GM19239 (cell line): ENCODE data around the gene RAP1A.
"Not testable (repeated sequence)": the region's sequence is repeated elsewhere in the genome, so short reads cannot be mapped to it uniquely, and the experiment has no call there.

Experiments
- DNase-seq: peaks from one replicate; pipeline ENCODE4 v3.0.0; 2011; ENCODE audit warnings: low spot score; ENCODE audit not compliant: insufficient read length
- FAIRE-seq: peaks from 2 replicates; lab custom pipeline; 2011; peaks lifted over from hg19 to GRCh38; lab: Jason Lieb, UNC

The RAP1A gene

DNA sequence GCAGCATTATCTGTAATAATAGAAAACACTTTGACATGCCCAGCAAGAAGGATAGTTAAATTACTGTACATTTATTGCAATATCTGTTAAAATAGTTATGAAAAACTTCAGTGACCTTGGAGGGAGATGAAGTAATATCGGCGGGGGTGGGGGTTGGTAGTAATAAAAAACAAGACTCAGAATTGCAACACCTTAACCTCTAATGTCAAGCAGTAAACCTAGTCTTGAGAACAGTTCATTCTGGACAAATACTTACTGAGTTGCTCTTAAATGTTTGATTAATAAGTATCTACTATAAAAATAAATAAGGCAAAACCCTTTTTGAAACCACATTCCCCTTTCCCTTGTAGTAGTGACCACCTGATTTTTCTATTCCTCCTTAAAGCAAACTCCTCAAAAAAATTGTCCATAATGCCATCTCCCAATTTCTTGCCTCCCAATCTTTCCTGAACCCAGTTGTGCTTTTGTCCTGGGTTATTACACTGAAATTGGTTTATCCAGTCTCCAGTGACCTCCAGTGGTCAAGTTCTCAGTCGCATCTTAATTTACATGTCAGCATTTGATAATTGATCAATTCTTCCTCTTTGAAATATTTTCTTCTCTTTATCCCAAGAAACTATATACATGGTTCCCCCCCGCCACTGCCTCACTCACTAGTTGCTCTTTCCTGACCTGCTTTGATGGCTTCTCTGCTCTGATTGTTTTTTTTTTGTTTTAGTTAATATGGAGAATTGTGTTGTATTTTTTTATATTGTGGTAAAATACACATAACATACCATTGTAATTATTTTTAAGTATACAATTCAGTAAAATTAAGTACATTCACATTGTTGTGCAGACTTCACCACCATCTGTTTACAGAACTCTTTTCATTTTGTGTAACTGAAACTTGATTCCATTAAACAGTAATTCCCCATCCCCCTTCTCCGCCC, 36.8 kb downstream of the RAP1A start:
- FAIRE-seq, result peak; percentile 73
- no peak for DNase-seq

DNA sequence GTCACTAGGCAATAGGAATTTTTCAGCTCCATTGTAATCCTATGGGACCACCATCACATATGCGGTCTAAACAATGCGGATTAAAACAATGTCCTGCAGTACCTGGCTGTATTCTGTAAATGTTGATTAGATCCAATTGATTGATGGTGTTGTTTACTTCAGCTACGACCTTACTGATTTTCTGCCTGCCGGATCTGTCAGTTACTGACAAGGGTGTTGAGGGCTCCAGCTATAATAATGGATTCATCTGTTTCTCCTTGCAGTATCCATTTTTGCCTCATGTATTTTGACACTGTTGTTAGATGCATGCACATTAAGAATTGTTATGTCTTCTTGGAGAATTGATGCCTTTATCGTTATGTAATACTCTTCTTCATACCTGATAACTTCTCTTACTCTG, 39.0 kb downstream of the RAP1A start:
- FAIRE-seq (peak; percentile 11), DNase-seq (no peak)

DNA sequence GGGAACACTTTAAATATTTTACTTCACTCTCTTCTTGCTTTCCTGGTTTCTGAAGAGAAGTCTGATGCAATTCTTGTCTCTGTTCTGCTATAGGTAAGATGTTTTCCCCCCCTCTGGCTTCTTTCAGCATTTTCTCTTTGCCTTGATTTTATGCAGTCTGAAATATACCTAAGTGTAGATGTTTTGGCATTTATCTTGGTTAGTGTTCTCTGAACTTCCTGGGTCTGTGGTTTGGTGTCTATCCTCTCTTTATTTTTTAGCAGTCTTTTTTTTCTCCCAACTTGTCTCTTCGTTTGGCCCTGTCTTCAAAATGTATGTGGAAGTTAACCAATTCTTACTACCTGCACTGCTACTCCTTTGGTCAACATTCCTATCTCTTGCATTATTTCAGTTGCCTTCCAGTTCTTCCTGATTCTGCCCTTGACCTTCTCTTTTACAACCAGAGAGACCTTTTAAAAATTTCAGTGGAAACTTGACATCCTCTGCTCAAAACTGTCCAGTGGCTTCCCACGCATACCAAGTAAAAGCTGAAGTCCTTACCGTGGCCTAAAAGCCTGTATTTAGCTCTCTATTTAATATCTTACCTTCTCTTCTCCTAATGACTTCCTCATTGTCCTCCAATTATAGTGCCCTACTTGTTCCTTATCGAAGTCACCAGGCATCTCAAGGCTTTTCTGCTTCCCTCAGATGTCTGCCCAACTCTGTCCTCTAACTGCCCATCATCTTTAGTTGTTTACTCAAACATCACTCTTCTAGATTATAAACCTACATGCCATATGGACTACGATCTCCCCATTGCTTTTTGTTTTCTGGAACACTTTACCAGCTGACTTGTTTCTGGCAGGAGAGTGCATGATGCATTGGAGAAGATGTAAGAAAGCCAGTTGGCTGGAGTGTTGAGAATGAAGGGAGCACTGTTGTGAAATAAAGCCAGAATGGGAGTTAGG, 40.9 kb downstream of the RAP1A start:
- DNase-seq (no peak), FAIRE-seq (peak; percentile 82)

DNA sequence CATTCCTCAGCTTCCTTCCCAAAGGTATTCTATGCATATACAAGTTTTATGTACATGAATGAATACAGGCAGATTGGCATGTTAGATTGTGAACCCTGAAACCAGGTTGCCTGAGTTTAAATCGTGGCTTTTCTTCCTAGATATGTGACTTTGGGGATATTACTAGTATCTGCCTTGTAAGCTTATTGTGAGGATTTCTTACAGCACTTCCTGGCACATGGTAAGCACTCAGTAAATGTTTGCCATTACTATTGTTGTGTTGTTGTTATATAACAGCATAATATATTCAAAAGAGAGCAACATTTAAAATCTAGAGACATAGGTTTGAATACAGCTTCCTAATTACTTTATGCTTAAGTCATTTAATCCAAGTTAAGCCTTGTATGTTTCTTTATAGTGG, 45.1 kb downstream of the RAP1A start:
- FAIRE-seq, result no peak
- DNase-seq, result no peak

DNA sequence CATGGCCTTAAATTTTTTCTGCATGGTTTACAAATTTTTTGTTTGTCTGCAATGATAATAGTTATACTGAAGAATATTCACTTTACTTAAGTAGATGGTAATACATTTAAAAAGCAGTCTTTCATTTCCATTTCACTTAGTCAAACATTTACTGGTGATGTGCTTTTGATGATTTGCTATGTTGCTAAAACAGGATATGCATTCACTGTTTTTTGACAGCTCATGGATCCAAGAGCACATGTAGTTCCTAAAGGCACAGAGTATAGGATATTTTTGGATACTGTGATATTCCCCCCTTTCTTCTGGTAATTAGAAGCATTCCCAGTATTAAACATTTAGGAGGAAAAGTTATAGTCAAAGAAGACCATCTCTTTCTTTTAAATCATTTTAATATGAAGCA, 45.9 kb downstream of the RAP1A start:
- FAIRE-seq, result peak; percentile 61
- no peak for DNase-seq

DNA sequence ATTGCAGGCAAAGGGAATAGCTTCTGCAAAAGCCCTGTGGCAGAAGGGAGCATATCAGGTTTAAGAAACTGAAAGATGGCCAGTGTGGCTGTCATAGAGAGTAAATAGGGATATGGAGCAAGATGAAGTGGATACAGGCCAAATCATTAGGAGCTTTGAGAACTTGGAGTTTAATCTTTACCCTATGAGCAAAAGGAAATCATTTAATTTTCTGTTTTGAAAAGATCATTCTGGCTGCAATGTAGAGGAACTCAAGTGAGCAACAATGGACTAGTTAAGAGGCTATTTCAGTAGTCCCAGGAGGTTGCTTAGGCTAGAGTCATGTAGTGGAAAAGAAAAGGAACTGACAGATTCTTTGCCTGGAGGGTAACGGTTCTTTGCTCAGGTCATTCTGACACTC, 47.2 kb downstream of the RAP1A start:
- no peak for DNase-seq
- peak; percentile 39 for FAIRE-seq

DNA sequence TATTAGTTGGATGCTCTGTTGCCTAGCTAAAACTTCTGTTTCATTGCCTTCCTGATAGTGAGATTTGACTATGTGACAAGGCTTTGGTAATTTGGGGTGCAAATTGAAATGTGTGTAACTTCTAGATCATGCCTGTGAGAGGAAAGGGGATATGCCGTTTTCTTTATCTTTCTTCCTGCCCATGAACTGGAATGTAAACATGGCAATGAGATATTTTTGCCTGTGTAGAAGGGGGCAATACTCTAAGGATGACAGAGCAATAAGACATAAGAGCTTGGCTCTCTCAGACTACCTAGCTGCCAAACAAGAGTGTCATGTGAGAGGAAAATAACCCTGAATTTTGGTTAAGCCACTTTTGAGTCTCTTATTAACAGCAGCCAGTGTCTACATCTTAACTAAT, 49.7 kb downstream of the RAP1A start:
- FAIRE-seq (no peak), DNase-seq (no peak)

DNA sequence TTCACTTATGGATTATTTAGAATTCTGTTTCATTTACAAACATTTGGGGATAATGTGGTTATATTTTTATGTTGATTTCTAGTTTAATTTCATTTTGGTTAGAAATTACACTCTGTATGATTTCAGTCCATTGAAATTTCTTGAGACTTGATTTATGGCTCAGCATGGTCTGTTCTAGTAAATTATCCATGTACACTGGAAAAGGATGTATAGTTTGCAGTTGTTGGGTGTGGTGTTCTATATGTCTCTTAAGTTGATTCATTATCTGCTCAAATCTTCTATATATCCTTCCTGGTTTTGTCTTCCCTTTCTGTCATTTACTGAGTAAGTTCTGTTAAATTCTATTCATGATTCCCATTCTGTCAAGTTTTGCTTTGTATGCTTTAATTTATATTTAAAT, 52.3 kb downstream of the RAP1A start:
- DNase-seq (no peak), FAIRE-seq (no peak)

DNA sequence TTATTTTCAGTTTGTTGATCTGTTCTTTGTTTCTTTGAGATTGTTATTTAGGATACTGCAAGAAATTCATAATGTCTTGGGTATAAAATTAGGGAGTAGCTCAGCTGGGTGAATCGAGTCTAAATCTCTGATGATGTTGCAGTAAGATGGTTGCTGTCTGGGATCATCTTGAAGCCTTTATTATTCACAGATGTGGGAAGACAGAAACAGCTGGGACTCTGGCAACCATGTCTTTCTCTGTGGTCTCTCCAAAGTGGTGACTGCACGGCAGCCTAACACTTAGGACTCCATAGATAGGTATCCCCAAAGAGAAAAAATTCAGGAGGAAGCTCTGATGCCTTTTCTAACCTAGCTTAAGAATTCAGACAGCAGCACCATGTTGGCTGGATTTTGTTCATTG, 52.7 kb downstream of the RAP1A start:
- DNase-seq, result no peak
- FAIRE-seq, result no peak

DNA sequence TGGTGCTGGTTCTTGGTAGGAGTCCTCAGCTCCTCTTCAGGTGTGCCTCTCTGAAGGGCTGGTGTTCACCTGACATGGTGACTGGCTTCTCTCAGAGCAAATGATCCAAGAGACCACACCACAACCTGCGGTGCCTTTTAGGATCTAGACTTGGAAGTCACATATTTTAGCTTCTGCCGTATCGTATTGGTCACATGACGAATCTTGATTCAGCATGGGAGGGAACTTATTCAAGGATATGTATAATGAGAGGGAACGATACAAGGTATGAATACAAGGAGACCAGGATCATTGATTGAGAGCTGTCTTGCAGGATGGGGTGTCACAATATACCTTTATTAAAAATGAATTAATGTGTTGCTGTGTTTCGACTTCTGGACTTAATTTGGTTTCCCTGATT, 58.0 kb downstream of the RAP1A start:
- DNase-seq (no peak), FAIRE-seq (no peak)

DNA sequence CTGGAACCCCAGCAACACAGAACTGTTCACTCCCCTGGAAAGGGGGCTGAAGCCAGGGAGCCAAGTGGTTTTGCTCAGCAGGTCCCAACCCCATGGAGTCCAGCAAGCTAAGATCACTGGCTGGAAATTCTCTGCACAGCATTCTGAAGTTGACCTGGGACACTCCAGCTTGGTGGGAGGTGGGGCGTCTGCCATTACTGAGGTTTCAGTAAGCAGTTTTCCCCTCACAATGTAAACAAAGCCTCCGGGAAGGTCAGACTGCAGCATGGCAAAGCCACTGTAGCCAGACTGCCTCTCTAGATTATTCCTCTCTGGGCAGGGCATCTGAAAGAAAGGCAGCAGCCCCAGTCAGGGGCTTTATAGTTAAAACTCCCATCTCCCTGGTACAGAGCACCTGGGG, 60.0 kb downstream of the RAP1A start:
- FAIRE-seq (no peak), DNase-seq (no peak)

DNA sequence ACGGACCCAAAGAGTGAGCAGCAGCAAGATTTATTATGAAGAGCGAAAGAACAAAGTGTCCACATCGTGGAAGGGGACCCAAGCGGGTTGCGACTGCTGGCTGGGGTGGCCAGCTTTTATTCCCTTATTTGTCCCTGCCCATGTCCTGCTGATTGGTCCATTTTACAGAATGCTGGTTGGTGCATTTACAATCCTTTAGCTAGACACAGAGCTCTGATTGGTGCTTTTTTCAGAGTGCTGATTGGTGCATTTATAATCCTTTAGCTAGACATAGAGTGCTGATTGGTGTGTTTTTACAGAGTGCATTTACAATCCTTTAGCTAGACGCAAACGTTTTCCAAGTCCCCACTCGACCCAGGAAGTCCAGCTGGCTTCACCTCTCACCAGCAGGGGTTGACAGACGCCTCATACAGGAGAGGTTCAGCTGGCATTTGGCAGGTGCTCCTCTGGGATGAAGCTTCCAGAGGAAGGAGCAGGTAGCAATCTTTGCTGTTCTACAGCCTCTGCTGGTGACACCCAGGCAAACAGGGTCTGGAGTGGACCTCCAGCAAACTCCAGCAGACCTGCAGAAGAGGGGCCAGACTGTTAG, 60.7 kb downstream of the RAP1A start:
- FAIRE-seq, DNase-seq: not testable (repeated sequence)

DNA sequence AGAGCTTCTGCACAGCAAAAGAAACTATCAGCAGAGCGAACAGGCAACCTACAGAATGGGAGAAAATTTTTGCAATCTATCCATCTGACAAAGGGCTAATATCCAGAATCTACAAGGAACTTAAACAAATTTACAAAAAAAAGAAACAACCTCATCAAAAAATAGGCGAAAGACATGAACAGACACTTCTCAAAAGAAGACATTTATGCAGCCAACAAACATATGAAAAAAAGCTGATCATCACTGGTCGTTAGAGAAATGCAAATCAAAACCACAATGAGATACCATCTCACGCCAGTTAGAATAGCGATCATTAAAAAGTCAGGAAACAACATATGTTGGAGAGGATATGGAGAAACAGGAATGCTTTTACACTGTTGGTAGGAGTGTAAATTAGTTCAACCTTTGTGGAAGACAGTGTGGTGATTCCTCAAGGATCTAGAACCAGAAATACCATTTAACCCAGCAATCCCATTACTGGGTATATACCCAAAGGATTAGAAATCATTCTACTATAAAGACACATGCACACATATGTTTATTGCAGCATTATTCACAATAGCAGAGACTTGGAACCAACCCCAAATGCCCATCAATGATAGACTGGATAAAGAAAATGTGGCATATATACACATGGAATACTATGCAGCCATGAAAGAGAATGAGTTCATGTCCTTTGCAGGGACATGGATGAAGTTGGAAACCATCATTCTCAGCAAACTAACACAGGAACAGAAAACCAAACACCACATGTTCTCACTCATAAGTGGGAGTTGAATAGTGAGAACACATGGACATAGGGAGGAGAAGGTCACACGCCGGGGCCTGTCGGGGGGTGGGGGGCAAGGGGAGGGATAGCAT, 65.9 kb downstream of the RAP1A start:
- not testable (repeated sequence) for DNase-seq, FAIRE-seq

DNA sequence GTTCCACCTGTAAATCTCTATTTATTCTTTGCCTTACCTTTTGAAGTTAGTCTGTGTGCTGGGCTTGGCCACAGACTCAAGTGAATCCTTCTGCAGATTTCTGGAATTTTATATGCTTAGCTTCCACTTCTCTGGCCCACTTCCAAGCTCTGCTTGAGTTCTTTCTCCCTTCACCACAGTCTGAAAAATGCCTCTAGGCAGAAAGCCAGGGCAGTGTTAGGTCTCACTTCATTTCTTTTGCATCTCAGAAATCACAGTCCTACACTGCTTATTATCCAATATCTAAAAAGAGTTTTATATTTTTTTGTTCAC, 70.7 kb downstream of the RAP1A start:
- DNase-seq (no peak), FAIRE-seq (peak; percentile 61)

DNA sequence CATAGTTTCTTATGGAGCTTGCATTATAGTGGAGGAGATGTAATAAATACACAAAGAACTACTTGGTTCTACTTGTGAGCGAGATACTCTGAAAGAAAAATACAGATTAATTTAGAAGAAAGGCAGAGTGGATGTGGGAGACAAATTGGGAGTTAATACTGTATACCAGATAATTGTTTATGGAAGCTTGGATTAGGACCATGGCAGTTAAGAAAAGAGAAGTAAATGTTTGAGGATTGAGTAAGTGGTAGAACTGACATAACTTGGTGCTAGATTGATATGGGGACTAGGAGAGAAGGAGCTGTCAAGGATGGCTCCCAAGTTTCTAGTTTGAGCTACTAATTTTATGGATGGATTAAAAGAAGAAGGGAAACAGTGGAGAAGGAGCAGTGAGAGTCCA, 72.3 kb downstream of the RAP1A start:
- no peak for DNase-seq
- FAIRE-seq, result peak; percentile 73

DNA sequence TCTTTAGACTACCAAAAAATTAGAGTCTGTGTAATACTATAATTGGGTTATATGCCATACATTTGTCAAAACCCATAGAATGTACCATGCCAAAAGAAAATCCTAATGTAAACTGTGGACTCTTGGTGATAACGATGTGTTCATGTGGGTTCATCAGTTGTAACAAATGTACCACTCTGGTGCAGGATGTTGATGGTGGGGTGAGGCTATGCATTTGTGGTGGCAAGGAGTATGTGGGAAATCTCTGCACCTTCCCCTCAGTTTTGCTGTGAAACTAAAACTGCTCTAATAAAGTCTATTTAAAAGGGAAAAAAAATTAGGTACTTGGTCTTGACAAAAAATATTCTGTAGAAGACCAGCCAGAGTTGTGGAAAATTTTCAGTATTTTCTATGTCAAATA, 76.2 kb downstream of the RAP1A start:
- DNase-seq, result no peak

DNA sequence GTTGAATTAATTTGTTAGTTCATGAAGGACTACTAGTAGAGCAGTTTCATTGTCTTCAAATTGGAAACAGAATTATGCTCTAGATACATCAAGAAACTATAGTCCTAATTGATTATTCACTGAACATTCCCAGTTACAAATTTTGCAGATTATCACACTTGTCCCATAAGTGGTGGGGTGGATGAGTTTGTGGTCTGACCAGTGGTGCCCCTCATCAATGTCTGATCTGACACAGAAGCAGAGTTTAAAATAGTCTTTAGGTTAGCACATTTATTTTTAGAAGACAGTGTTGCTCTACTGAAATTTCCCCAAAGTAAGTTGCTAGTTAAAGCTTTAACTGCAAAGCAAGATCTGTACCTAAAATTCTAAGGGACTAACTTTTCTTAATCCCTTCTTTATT, 76.7 kb downstream of the RAP1A start:
- DNase-seq (no peak), FAIRE-seq (peak; percentile 82)

More for the DNA sequence above, 76.2 kb downstream of the RAP1A start:
- peak; percentile 57 for FAIRE-seq

DNA sequence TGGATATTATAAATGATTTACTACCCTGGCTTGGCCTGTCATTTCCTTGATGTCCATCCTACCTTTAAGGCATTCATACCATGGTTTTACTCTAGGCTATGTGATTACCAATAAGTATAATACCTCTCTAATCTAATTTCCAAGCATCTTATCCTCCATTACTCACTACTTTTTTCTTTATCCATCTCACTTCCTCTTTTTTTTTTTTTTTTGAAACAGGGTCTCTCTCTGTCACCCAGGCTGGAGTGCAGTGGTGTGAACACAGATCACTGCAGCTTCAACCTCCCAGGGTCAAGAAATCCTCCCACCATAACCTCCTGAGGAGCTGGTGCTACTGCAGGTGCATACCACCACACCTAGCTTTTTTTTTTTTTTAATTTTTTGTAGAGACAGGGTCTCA, 79.7 kb downstream of the RAP1A start:
- DNase-seq (no peak), FAIRE-seq (peak; percentile 28)

DNA sequence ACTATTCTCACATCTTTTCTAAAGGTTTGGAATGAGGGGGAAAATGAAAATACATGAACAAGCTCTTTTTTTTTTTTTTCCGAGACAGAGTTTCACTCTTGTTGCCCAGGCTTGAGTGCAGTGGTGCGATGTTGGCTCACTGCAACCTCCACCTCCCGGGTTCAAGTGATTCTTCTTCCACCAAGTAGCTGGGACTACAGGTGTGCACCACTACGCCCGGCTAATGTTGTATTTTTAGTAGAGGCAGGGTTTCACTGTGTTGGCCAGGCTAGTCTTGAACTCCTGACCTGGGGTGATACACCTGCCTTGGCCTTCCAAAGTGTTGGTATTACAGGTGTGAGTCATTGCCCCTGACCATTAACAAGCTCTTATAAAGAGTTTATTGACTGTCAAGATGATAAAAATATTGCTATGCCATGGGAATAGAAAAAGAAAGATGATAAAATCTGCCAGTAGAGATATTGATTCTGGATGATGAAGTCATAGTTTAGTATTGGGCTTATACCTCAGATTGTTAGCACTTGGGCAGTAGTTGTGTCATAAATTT, 83.0 kb downstream of the RAP1A start:
- FAIRE-seq (no peak), DNase-seq (no peak)

DNA sequence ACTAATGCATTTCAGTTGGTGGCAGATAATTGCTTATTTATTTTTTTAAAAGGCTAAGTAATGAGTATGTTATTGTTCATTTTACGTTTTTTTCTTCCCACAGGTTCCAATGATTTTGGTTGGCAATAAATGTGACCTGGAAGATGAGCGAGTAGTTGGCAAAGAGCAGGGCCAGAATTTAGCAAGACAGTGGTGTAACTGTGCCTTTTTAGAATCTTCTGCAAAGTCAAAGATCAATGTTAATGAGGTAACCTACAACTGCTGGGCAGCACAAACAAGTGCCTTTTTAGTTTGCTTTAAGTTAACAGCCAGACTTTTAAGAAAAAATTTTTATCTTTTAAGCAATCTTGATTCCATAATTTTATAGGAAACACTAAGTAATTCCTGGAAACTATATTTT, 84.7 kb downstream of the RAP1A start:
- DNase-seq (no peak), FAIRE-seq (no peak)
